ENCODE results near the gene TNP2.
A peak's percentile ranks its signal among the peaks of the same experiment; 100 is the strongest.
"Not testable (repeated sequence)": the region's sequence is repeated elsewhere in the genome, so short reads cannot be mapped to it uniquely, and the experiment has no call there.

Gene TNP2

DNA sequence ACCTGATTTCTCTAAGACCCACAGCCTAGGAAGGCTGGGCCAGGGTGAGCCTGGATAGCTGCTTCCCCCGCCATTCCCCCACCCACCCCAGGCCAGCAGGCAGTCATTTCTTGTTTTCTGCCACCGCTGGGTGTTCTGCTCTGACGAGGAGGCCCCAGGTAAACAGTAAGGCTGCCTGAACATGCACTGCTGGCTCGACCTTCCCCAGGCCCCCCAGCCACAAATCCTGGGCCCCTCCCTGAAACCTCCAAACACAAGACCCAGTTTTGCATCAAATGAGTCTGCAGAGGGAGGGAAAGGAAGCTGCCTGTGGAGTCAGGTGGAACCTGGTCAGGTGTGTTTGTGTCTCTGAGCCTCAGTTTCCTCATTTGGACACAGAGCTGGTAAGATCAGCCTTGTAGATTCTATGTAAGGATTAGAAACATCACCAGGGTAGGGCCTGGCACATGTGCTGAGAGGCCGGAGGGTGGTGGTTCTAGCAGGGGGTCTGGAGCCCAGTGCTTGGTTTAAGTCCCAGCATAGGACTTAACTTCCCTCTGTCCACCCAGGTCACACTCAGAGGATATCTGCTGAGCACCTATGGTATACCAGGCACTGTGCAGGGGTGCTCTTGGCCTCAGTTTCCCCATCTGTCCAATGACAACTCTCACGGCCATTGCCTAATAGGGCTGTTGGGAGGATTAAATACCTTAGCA, 30.9 kb upstream of the TNP2 start:
- no peak overlapping the region for H3K4me3 ChIP-seq (ENCODE audit: low read depth, low read length)
- TF ChIP-seq, protein P1, sequence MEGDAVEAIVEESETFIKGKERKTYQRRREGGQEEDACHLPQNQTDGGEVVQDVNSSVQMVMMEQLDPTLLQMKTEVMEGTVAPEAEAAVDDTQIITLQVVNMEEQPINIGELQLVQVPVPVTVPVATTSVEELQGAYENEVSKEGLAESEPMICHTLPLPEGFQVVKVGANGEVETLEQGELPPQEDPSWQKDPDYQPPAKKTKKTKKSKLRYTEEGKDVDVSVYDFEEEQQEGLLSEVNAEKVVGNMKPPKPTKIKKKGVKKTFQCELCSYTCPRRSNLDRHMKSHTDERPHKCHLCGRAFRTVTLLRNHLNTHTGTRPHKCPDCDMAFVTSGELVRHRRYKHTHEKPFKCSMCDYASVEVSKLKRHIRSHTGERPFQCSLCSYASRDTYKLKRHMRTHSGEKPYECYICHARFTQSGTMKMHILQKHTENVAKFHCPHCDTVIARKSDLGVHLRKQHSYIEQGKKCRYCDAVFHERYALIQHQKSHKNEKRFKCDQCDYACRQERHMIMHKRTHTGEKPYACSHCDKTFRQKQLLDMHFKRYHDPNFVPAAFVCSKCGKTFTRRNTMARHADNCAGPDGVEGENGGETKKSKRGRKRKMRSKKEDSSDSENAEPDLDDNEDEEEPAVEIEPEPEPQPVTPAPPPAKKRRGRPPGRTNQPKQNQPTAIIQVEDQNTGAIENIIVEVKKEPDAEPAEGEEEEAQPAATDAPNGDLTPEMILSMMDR (IDR thresholded peaks at IDR 0.05; ENCODE audit: control insufficient read depth, extremely low read depth, insufficient read depth), result no peak
- no peak for DNase-seq (ENCODE audit: low read depth)

DNA sequence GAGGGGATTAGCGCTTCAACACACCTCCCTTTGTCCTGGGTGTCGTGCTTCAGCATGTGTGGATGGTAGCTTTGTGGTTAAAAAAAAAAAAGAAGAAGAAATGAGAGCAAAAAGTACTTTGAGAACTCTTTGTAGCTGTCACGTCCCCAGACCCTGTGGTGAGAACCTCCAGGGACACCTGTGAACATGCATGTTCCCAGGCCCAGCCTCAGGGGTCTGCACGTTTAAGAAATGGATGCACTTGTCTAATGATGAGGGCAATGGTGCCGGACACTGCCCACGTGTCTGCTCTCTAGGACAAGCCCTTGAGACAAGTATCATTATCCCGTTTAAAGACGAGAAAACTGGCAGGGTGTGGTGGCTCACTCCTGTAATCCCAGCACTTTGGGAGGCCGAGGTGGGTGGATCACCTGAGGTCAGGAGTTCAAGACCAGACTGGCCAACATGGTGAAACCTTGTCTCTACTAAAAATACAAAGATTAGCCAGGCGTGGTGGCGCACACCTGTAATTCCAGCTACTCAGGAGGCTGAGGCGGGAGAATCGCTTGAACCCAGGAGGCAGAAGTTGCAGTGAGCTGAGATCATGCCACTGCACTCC, 29.9 kb upstream of the TNP2 start:
- H3K4me3 ChIP-seq (ENCODE audit: low read depth, low read length); DNase-seq (ENCODE audit: low read depth): not testable (repeated sequence)

DNA sequence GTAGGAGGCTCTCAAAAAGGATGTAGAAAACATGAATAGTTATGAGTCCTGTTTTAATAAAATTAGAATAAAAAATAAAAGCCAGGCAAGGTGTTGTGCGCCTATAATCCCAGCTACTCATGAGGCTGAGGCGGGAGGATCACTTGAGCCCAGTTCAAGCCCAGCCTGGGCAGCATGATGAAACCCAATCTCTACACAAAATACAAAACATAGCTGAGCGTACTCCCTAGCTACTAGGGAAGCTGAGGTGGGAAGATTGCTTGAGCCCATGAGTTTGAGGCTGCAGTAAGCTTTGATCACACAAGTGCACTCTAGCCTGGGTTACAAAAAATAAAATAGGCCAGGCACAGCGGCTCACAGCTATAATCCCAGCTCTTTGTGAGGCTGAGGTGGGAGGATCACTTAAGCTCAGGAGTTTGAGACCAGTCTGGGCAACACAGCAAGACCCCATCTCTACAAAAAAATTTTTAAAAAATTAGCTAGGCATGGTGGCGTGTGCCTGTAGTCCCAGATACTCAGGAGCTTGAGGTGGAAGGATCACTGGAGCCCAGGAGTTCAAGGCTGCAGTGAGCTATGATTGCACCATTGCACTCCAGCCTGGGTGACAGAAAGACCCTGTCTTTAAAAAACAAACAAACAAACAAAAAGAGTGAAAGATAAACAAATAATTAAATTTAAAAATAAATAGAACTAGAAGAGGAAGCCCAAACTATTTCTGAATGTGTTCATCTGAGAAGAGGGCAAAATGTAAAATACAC, 29.2 kb upstream of the TNP2 start:
- H3K4me3 ChIP-seq (ENCODE audit: low read depth, low read length), result no peak overlapping the region
- TF ChIP-seq, protein P1 (IDR thresholded peaks at IDR 0.05; ENCODE audit: control insufficient read depth, extremely low read depth, insufficient read depth), result no peak
- no peak for DNase-seq (ENCODE audit: low read depth)

DNA sequence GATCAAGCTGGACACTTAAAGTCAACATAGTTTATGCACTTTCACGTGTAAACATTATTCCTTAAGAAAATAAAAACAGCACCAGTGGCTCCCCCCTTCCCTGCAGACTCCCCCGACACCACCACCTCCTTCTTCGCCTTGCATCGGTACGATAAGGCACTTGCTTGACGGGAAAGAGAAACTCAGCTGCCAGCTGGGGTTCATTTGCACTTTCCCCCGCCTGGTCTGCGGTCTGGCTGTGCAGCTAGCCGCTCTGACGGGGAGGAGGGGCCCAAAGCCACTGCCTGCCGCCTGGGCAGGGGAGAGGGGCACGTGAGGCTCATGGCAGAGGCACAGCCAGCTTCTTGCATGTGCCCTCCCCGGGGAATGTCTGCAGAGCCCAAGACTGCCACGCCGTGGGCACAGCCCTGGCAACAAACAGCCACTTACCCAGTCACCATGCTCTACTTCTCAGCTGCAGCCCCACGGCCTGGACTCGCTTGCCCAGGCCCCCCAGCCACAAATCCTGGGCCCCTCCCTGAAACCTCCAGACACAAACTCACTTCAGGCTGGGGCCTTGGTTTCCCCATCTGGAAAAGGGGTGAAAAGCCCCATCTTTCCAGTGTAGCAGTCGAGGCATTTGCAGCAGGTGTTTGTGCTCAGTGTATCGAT, 28.5 kb upstream of the TNP2 start:
- TF ChIP-seq, protein P1 (IDR thresholded peaks at IDR 0.05; ENCODE audit: control insufficient read depth, extremely low read depth, insufficient read depth), result no peak
- H3K4me3 ChIP-seq (ENCODE audit: low read depth, low read length), result no peak overlapping the region
- no peak for DNase-seq (ENCODE audit: low read depth)

DNA sequence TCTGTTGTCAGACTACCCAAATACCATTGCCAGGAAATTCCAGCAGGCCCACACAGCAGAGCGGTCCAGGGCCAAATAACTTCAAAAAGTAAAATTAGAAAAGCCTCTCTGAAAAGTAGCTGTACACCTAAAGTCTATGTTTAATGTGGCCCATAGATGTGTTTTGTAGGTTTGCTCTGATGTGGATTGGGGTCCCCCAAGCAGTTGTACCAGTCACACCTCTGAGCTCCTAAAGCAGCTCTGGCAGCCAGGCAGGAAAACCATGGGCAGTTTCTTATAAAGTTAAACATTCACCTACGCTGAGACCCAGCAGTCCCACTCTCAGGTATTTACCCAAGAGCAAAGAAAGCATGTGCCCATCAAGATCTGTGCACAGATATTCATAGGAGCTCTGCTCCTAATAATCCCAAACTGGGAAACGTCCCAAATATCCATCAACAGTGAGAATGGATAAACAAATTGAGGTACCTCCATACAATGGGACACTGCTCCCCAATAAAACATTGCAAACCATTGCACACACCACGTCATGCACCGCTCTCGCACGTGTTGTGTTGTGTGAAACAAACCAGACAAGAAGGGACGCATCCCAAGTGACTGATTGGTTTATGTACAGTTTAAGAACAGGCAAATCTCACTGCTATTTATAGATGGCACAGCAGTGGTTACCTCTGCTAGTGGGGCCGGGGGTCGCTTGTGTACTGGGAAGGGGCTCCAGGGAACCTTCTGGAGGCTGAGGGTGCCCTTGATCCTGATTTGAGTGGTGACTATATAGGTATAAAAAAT, 27.8 kb upstream of the TNP2 start:
- TF ChIP-seq, protein P1 (IDR thresholded peaks at IDR 0.05; ENCODE audit: control insufficient read depth, extremely low read depth, insufficient read depth), result no peak
- DNase-seq (ENCODE audit: low read depth), result peak; percentile 40
- no peak overlapping the region for H3K4me3 ChIP-seq (ENCODE audit: low read depth, low read length)

DNA sequence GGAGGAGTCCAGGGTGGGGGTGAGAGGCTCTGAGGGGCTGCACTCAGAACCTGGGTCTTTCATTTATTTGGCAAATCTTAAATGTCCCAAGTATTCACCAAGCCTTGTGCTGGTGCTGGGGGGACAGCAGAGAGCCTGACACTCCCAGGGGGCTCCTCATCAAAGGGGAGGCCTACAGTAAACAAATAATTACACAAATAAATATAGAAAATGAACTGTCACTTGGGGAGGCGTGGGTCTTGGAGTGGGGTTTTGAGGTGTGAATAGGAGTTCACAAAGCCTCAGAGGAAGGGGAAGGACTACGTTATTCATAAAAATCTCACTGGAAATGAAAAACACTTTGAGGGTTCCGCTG, 27.2 kb upstream of the TNP2 start:
- TF ChIP-seq, protein P1 (IDR thresholded peaks at IDR 0.05; ENCODE audit: control insufficient read depth, extremely low read depth, insufficient read depth), result no peak
- no peak for DNase-seq (ENCODE audit: low read depth)
- H3K4me3 ChIP-seq (ENCODE audit: low read depth, low read length), result no peak overlapping the region
